Parathyroid adenoma (tissue), 2 donors: Measurements from ENCODE around the gene JPT1.

Experiments used
- H2AFZ ChIP-seq: fragments of 300-600 bp; sonication (generic); one replicate; pipeline ENCODE4 v1.7.0; 2017; ENCODE audit warnings: antibody characterized with exemption, mild to moderate bottlenecking
- H3K27ac ChIP-seq: fragments of 300-600 bp; sonication (generic); one replicate; pipeline ENCODE4 v1.7.0; 2017
- H3K27me3 ChIP-seq: fragments of 300-600 bp; sonication (generic); one replicate; pipeline ENCODE4 v1.7.0; 2017; ENCODE audit warnings: low read length; ENCODE audit not compliant: control insufficient read depth, insufficient read depth
- H3K36me3 ChIP-seq: fragments of 300-600 bp; sonication (generic); one replicate; pipeline ENCODE4 v1.7.0; 2017; ENCODE audit warnings: low read length; ENCODE audit not compliant: control insufficient read depth, insufficient read depth
- H3K4me1 ChIP-seq: fragments of 300-600 bp; sonication (generic); one replicate; pipeline ENCODE4 v1.7.0; 2017; ENCODE audit warnings: control low read depth
- H3K4me2 ChIP-seq: fragments of 300-600 bp; sonication (generic); one replicate; pipeline ENCODE4 v1.7.0; 2017; ENCODE audit warnings: low read length
- H3K4me3 ChIP-seq: fragments of 300-600 bp; sonication (generic); one replicate; pipeline ENCODE4 v1.7.0; 2017; ENCODE audit warnings: low read depth, low read length
- H3K79me2 ChIP-seq: fragments of 300-600 bp; sonication (generic); one replicate; pipeline ENCODE4 v1.7.0; 2017; ENCODE audit warnings: control low read depth
- H3K9ac ChIP-seq: fragments of 300-600 bp; sonication (generic); one replicate; pipeline ENCODE4 v1.7.0; 2017; ENCODE audit warnings: mild to moderate bottlenecking
- H3K9me3 ChIP-seq: fragments of 300-600 bp; sonication (generic); one replicate; pipeline ENCODE4 v1.7.0; 2017; ENCODE audit warnings: low read length; ENCODE audit not compliant: control insufficient read depth
- TF ChIP-seq, protein P1 (sequence below): fragments of 300-600 bp; sonication (generic); IDR thresholded peaks from one replicate; pipeline ENCODE4 v1.7.0; 2017; ENCODE audit warnings: antibody characterized with exemption, mild to moderate bottlenecking
- donor health status: primary hyperparathyroidism.

The JPT1 gene

DNA sequence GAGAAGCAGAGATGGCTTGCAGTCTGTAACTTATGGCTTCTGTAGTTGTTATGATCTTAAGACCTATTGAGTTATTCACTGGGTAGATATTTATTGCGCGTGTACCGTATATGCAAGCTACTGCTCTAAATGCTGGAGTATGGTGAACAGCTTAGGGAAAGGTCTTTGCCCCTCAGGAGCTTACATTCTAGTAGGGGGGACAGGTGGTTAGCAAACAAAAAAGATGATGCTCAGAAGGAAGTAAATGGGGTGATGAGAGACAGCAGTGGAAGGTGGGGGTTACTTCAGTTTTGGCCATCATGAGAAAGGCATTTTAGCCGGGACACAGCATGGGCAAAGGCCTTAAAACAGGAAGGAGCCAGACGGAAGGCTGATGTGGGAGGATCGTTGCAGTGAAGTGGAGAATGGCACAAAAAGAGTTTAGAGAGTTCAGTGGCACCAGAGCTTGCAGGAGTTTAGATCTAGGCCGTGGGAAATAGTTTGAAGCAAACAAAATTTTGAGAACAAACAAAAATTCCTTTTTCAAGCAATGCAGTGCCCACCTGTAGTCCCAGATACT is 42.5 kb downstream of the JPT1 start:
- Histone ChIP-seq H3K4me2 (no peak overlapping the region), H3K36me3 (no peaks in the 10 kb centered on the region), H3K27me3 (no peaks in the 10 kb centered on the region), H3K27ac (no peak overlapping the region), H3K79me2 (peaks cover 8% of the 10 kb centered on the region), H3K9me3 (no peaks in the 10 kb centered on the region), H3K4me3 (no peak overlapping the region), H3K4me1 (peaks cover 9% of the 10 kb centered on the region), H3K9ac (no peak overlapping the region), H2AFZ (no peak overlapping the region)
- TF ChIP-seq, protein P1, sequence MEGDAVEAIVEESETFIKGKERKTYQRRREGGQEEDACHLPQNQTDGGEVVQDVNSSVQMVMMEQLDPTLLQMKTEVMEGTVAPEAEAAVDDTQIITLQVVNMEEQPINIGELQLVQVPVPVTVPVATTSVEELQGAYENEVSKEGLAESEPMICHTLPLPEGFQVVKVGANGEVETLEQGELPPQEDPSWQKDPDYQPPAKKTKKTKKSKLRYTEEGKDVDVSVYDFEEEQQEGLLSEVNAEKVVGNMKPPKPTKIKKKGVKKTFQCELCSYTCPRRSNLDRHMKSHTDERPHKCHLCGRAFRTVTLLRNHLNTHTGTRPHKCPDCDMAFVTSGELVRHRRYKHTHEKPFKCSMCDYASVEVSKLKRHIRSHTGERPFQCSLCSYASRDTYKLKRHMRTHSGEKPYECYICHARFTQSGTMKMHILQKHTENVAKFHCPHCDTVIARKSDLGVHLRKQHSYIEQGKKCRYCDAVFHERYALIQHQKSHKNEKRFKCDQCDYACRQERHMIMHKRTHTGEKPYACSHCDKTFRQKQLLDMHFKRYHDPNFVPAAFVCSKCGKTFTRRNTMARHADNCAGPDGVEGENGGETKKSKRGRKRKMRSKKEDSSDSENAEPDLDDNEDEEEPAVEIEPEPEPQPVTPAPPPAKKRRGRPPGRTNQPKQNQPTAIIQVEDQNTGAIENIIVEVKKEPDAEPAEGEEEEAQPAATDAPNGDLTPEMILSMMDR: no peak

DNA sequence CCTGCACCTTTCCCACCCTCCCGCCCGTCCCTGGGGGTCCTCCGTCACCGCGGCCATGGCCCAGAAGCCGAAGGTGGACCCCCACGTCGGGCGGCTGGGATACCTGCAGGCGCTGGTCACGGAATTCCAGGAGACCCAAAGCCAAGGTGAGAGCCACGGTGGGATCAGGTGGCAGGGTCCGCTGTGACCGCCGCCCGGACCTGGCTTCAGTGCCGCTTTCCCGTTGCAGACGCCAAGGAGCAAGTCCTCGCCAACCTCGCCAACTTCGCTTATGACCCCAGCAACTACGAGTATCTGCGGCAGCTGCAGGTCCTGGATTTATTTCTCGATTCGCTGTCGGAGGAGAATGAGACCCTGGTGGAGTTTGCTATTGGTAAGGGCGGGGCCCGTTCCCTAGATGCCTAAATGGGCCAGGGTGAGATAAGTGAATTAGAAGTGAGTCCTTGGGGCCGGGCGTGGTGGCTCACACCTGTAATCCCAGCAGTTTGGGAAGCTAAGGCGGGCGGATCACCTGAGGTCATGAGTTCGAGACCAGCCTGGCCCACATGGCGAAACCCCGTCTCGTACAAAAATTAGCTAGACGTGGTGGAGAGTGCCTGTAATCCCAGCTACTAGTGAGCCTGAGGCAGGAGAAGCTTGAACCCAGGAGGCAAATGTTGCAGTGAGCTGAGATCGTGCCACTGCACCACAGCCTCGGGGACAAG is 43.9 kb downstream of the JPT1 start:
- peak overlapping the region; percentile 90 for H3K4me2 ChIP-seq
- H3K4me1 ChIP-seq: peaks cover 11% of the 10 kb centered on the region
- H3K9me3 ChIP-seq: no peaks in the 10 kb centered on the region
- H2AFZ ChIP-seq: peak overlapping the region; percentile 83
- no peak overlapping the region for H3K27ac ChIP-seq
- peaks cover 6% of the 10 kb centered on the region for H3K79me2 ChIP-seq
- peak overlapping the region; percentile 62 for H3K4me3 ChIP-seq
- H3K27me3 ChIP-seq: no peaks in the 10 kb centered on the region
- H3K36me3 ChIP-seq: no peaks in the 10 kb centered on the region
- no peak overlapping the region for H3K9ac ChIP-seq
- TF ChIP-seq, protein P1: no peak

DNA sequence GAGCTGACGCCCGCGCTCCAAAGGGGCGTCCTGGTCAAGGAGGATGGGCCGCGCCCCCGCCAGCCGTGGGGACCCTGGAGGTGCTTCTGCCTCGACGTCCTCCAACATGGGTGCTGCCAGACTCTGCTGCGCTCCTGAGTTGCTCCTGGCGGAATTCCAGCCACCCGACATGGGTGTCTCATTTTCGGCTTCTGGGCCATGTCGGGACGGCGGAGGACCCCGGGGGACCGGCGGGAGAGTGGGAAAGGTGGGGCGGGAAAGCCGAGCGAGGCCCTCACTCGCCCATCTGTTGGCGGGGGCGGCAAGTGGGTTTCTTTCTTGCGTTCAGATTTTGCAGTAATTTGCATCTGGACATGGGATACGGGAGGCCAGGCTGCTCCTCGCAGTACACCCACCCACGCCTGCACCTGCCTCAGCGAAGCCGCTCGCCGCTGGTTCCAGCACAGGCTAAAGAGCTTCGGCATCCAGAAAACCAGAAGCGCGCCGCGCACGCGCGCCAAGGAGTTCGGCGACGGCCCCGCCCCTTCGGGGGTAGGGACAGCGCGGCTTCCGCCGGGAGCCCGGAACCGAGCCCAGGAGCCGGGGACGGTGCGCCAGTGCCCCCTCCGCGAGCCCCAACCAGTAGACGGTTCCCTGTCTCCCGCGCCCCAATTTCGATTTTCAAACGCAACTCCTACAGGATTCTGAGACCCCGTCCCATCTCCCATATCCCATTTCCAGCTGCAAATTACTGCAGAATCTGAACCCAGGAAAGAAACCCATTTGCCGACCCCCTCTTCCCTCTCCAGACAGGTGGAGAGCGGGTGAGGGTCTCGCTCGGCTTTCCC is 44.7 kb downstream of the JPT1 start, which contains the start of gene ARMC7:
Gene ARMC7 (plus strand): TSS at position 563 of the 827 bp plus-strand sequence. CDS start 320 bp downstream, outside the sequence.
- Histone ChIP-seq H3K36me3 (no peaks in the 10 kb centered on the region), H3K9me3 (no peaks in the 10 kb centered on the region), H3K27me3 (no peaks in the 10 kb centered on the region), H3K27ac (peak within 1 kb of the TSS; percentile 27), H3K4me2 (peak within 1 kb of the TSS; percentile 90), H2AFZ (peak within 1 kb of the TSS; percentile 83), H3K79me2 (no peaks in the 10 kb centered on the region), H3K4me3 (peak within 1 kb of the TSS; percentile 62), H3K4me1 (peaks cover 11% of the 10 kb centered on the region), H3K9ac (no peak within 1 kb of the TSS)
- TF ChIP-seq, protein P1: no peak

DNA sequence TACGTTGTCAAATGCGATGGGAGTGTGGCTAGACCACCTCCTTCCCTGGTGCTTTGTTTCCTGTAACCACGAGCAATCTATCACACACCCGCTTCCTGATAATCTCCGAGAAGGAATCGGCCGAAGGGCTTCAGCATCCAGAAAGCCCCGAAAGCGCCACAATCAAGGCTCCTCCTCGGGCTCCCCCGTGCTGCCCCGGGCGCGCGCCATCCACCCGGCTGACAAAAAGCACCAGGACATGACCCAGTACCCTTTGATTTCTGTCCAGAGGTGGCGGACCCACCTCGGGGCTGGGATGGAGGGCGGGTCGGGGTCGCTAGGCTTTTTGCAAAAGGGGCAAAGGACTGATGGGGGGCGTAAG is 45.3 kb downstream of the JPT1 start:
- TF ChIP-seq, protein P1: no peak
- no peaks in the 10 kb centered on the region for H3K36me3 ChIP-seq
- peaks cover 11% of the 10 kb centered on the region for H3K4me1 ChIP-seq
- no peaks in the 10 kb centered on the region for H3K79me2 ChIP-seq
- peak overlapping the region; percentile 83 for H2AFZ ChIP-seq
- peak overlapping the region; percentile 90 for H3K4me2 ChIP-seq
- no peak overlapping the region for H3K4me3 ChIP-seq
- no peak overlapping the region for H3K27ac ChIP-seq
- no peak overlapping the region for H3K9ac ChIP-seq
- no peaks in the 10 kb centered on the region for H3K9me3 ChIP-seq
- no peaks in the 10 kb centered on the region for H3K27me3 ChIP-seq
